Duodenal mucosa (tissue), 2 donors: ENCODE measurements around the gene GJB4.

Experiments used
- H3K27ac ChIP-seq: one replicate; pipeline ENCODE4 v1.7.0; 2013; ENCODE audit warnings: low read depth, low read length
- H3K27me3 ChIP-seq, 2 donors: one replicate each; pipeline ENCODE4 v1.7.0; 2013; ENCODE audit warnings: low read length in 2 of 2, control low read depth in 1 of 2; ENCODE audit not compliant: insufficient read depth in 2 of 2, control insufficient read depth in 1 of 2
- H3K36me3 ChIP-seq, 2 donors: one replicate each; pipeline ENCODE4 v1.7.0; 2013; ENCODE audit warnings: low read length in 2 of 2, control low read depth in 1 of 2; ENCODE audit not compliant: insufficient read depth in 2 of 2, control insufficient read depth in 1 of 2
- H3K4me1 ChIP-seq, 2 donors: one replicate each; pipeline ENCODE4 v1.7.0; 2013; ENCODE audit warnings: low read length in 2 of 2, control low read depth in 1 of 2; ENCODE audit not compliant: insufficient read depth in 2 of 2, control insufficient read depth in 1 of 2
- H3K4me3 ChIP-seq, 2 donors: one replicate each; pipeline ENCODE4 v1.7.0; 2013; ENCODE audit warnings: low read length in 2 of 2, low read depth in 1 of 2
- H3K9ac ChIP-seq, 2 donors: one replicate each; pipeline ENCODE4 v1.7.0; 2013; ENCODE audit warnings: low read length in 2 of 2, low read depth in 1 of 2
- H3K9me3 ChIP-seq, 2 donors: one replicate each; pipeline ENCODE4 v1.7.0; 2013; ENCODE audit warnings: low read length in 2 of 2, control low read depth in 1 of 2; ENCODE audit not compliant: control insufficient read depth in 1 of 2

Gene GJB4

DNA sequence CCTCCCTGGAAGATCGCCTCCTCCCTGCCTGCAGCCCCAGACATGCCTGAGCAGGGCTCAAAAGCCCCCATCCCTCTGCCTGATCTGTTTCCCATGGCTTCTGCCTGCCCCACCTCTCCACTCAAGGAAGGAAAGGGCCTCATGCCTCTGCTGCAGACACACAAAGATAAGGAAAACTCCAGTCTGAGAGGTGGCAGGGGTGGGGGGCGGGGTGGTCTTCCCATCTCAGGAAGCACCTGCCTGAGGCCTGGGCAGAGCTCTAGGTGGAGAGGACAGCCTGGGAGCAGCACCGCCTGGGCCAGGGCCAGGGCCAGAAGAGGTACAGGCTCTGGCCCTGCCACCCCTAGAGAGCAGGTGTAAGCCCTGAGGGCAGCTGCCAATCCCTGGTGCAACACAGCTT is 17.4 kb downstream of the GJB4 start:
- Histone ChIP-seq H3K4me1 (peaks cover 0 to 13% of the 10 kb centered on the region in 2 donors), H3K4me3 (no peak overlapping the region), H3K9me3 (no peaks in the 10 kb centered on the region), H3K27ac (no peak overlapping the region), H3K36me3 (no peaks in the 10 kb centered on the region), H3K27me3 (peaks cover 5 to 25% of the 10 kb centered on the region in 2 donors), H3K9ac (no peak overlapping the region)

DNA sequence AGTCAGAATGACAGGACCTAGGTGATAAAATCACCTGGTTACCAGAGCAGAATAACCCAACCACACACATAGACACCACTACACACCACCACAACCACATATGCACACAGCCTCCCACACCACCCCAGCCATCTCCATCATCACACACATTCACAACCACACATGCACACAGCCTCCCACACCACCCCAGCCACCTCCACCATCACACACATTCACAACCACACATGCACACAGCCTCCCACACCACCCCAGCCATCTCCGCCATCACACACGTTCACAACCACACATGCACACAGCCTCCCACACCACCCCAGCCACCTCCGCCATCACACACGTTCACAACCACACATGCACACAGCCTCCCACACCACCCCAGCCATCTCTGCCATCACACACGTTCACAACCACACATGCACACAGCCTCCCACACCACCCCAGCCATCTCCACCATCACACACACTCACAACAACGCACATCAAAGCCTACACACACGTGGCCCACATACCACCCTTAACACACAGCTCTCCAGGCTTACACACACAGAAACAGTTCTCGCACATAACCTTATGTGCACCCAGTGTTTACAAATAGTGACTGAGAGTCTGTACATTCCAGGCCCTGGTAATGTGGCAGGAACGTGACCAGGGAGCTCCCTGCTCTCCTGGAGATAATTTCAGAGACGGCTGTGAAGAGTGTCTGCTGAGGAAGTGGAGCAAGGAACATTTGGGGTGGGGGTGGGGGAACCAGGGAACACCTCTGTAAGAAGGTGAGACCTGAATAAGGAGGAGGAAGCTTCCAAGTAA is 18.2 kb downstream of the GJB4 start:
- Histone ChIP-seq H3K4me1 (peaks cover 5 to 17% of the 10 kb centered on the region in 2 donors), H3K27ac (no peak overlapping the region), H3K36me3 (no peaks in the 10 kb centered on the region), H3K9ac (no peak overlapping the region), H3K9me3 (no peaks in the 10 kb centered on the region), H3K27me3 (peaks cover 12 to 29% of the 10 kb centered on the region in 2 donors), H3K4me3 (no peak overlapping the region)

DNA sequence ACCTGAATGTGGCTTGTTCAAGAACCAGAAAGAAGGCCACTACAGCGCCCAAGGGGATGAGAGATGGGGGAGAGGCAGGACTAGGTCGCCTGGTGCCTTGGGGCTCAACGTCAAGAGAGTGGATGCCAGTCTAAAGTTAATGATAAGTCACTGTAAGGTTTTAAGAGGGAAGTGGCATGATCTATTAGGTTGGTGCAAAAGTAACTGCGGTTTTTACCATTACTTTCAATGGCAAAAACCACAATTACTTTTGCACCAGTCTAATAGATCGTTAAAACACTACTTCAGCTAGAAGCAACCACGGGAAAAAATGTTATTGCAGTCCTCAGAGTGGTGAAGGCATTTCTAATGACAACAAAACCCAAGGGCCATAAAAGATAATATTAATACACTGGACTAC is 18.8 kb downstream of the GJB4 start:
- no peak overlapping the region for H3K27ac ChIP-seq
- no peak overlapping the region for H3K9ac ChIP-seq
- peaks cover 5 to 17% of the 10 kb centered on the region in 2 donors for H3K4me1 ChIP-seq
- H3K9me3 ChIP-seq, result no peaks in the 10 kb centered on the region
- H3K36me3 ChIP-seq, result no peaks in the 10 kb centered on the region
- peaks cover 12 to 32% of the 10 kb centered on the region in 2 donors for H3K27me3 ChIP-seq
- no peak overlapping the region for H3K4me3 ChIP-seq

DNA sequence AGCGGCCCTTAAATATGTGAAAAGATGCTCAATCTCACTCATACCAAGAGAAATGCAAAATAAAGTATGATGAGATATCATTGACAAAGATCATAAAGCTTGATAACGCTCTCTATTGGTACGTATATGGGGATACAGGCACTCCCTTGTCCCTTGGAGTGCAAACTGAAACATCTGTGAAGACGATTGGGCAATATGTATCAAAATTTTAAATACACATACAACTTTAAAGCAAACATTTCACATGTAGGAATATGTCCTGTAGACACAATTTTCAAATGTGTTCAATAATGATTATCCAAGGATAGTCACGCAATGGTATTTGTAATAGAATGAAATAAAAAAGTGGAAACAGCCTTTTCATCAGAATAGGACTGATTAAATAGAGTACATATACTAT is 19.5 kb downstream of the GJB4 start:
- Histone ChIP-seq H3K4me3 (no peak overlapping the region), H3K9ac (no peak overlapping the region), H3K36me3 (no peaks in the 10 kb centered on the region), H3K27ac (no peak overlapping the region), H3K27me3 (peaks cover 12 to 32% of the 10 kb centered on the region in 2 donors), H3K4me1 (peaks cover 9 to 17% of the 10 kb centered on the region in 2 donors), H3K9me3 (no peaks in the 10 kb centered on the region)

DNA sequence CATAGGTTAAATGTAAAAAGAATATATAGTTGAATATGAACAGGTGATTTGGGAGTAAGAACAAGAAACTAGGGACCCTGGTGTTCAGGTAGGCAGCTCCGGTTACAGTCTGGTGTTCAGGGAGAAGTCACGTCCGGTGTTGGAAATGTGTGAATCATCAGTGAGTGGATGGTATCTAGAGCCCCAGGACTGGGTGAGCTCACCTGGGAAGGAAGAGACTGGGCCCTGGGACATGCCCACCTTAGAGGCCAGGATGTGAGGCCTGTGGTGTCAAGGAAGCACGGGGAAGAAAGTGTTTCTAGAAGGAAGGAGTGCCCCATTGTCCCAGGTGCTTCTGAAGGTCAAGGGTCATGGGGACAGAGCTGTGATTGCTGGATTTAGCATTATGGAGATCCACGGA is 20.0 kb downstream of the GJB4 start:
- H3K27ac ChIP-seq, result no peak overlapping the region
- H3K4me1 ChIP-seq, result peaks cover 11 to 17% of the 10 kb centered on the region in 2 donors
- no peak overlapping the region for H3K9ac ChIP-seq
- H3K27me3 ChIP-seq, result peaks cover 12 to 32% of the 10 kb centered on the region in 2 donors
- no peaks in the 10 kb centered on the region for H3K9me3 ChIP-seq
- H3K4me3 ChIP-seq, result no peak overlapping the region
- H3K36me3 ChIP-seq, result no peaks in the 10 kb centered on the region

DNA sequence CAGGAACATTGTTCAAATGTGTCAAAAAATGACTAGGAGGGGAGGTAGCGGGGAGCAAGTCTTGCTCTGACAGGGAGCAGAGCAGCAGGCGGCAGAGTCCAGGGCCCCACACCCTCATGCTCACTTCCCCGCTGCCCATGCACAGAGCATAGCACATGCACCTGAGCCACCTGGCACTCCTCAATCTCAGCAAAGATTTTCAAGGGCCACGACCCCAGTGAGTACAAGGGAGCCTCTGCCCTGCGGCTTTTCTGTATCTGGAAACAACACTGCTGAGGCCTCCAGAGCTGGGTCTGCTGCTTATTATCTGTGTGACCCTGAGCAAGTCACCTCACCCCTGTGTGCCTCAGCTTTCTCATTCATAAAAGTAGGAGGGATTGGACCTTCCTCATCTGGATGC is 20.4 kb downstream of the GJB4 start:
- Histone ChIP-seq H3K27ac (no peak overlapping the region), H3K9ac (no peak overlapping the region), H3K4me1 (peaks cover 11 to 17% of the 10 kb centered on the region in 2 donors), H3K36me3 (no peaks in the 10 kb centered on the region), H3K4me3 (no peak overlapping the region), H3K9me3 (no peaks in the 10 kb centered on the region), H3K27me3 (peaks cover 12 to 32% of the 10 kb centered on the region in 2 donors)

DNA sequence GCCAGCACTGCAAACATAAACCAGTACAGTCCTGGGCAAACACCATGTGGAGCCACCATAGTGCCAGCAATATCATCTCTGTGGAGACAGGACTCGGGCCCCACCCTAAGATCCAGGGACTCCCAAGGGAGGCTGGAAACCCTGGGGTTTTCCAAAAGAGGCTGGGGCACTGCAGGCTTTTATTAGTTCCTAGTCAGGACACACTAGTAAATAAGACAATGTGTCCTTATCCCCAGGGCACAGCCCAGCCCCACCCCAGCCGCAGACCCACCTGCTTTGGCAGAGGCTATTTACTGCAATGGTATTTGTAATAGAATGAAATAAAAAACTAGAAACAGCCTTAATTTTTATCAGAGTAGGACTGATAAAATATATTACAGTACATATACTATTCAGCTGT is 21.0 kb downstream of the GJB4 start:
- Histone ChIP-seq H3K4me1 (peaks cover 11 to 17% of the 10 kb centered on the region in 2 donors), H3K4me3 (peak overlapping the region in 1 of 2 donors; percentile 57), H3K27ac (no peak overlapping the region), H3K9ac (no peak overlapping the region), H3K27me3 (peaks cover 12 to 32% of the 10 kb centered on the region in 2 donors), H3K9me3 (no peaks in the 10 kb centered on the region), H3K36me3 (no peaks in the 10 kb centered on the region)

DNA sequence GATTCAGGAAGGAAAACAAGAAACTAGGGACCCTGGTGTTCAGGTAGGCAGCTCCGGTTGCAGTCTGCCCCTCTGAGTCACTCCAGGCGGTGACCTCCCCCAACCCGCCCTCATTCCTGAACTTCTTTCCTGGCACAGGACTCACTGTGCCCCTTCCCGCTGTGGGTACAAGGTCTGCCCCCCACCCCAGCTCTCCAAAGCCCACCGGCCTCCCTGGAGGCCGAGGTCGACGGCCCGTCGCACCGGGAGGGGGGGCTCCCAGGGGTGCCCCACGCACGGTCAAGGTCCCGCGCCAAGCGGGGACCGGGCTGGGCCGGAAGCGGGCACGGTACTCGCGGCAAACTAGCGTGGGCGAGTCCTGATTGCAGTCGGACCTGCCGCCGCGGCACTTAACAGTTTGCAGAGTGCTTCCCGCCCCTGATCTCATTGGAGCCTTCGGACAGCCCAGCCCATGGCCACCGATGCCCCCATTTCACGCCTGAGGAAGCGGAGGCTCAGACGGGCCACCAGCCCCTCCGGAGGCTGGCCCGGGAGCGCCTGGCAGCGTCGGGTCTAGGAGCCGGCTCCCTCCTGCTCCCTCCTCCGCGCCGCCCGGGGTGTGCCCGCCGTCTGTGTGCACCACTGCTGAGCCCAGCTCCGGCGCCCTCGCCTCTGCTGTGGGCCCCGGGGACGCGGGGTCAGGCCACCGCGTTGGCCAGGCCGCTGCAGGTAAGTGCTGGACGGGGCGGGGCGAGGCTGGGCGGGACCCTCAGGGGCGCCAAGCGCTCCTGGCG is 21.7 kb downstream of the GJB4 start, which contains the start of gene GJB3:
Gene GJB3 (plus strand): TSS at position 144 of the 773 bp plus-strand sequence. CDS start 3,549 bp downstream, outside the sequence.
- H3K27me3 ChIP-seq, result peaks cover 12 to 32% of the 10 kb centered on the region in 2 donors
- no peaks in the 10 kb centered on the region for H3K9me3 ChIP-seq
- H3K9ac ChIP-seq, result peak within 1 kb of the TSS in 1 of 2 donors; percentile 22
- no peak within 1 kb of the TSS for H3K27ac ChIP-seq
- peaks cover 11 to 17% of the 10 kb centered on the region in 2 donors for H3K4me1 ChIP-seq
- no peaks in the 10 kb centered on the region for H3K36me3 ChIP-seq
- H3K4me3 ChIP-seq, result peak within 1 kb of the TSS; percentile 57

DNA sequence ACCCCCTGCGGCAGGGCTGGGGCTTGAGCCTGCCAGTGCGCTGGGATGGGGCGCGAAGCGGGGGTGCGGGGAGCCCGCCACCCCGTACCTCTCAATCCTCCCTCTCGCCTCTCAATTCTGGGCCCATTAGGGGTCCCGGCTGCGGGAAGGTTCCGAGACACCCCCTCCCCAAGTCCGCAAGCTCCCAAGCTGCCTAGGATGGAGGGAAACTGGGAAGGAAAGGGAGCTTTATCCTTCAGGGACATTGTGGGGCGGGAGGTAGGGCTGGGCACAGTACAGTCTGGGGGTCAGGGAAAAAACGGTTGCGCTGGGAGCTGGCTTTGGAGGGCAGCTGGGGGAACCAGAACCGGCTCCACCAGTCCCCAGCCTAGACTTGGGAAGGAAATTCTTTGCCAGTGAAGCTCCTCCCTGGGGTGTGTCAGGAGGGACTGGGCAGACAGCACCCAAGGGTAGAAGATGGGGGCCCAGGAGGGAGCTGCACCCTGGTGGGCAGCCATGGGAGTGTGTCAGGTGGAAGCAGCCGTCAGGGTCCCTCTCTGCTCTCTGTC is 22.4 kb downstream of the GJB4 start:
- Histone ChIP-seq H3K4me3 (peak overlapping the region; percentile 57), H3K27me3 (peaks cover 12 to 29% of the 10 kb centered on the region in 2 donors), H3K9me3 (no peaks in the 10 kb centered on the region), H3K4me1 (peaks cover 11 to 17% of the 10 kb centered on the region in 2 donors), H3K9ac (no peak overlapping the region), H3K36me3 (no peaks in the 10 kb centered on the region), H3K27ac (no peak overlapping the region)

DNA sequence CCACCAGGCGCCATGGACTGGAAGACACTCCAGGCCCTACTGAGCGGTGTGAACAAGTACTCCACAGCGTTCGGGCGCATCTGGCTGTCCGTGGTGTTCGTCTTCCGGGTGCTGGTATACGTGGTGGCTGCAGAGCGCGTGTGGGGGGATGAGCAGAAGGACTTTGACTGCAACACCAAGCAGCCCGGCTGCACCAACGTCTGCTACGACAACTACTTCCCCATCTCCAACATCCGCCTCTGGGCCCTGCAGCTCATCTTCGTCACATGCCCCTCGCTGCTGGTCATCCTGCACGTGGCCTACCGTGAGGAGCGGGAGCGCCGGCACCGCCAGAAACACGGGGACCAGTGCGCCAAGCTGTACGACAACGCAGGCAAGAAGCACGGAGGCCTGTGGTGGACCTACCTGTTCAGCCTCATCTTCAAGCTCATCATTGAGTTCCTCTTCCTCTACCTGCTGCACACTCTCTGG is 25.2 kb downstream of the GJB4 start:
- no peaks in the 10 kb centered on the region for H3K9me3 ChIP-seq
- no peak overlapping the region for H3K27ac ChIP-seq
- H3K4me3 ChIP-seq, result no peak overlapping the region
- no peak overlapping the region for H3K9ac ChIP-seq
- peaks cover 11 to 17% of the 10 kb centered on the region in 2 donors for H3K4me1 ChIP-seq
- peaks cover 12 to 18% of the 10 kb centered on the region in 2 donors for H3K27me3 ChIP-seq
- H3K36me3 ChIP-seq, result no peaks in the 10 kb centered on the region
